ENCODE results near the gene ADAP1.
A peak's percentile ranks its signal among the peaks of the same experiment; 100 is the strongest.
"Not testable (repeated sequence)": the region's sequence is repeated elsewhere in the genome, so short reads cannot be mapped to it uniquely, and the experiment has no call there.

The ADAP1 gene

DNA sequence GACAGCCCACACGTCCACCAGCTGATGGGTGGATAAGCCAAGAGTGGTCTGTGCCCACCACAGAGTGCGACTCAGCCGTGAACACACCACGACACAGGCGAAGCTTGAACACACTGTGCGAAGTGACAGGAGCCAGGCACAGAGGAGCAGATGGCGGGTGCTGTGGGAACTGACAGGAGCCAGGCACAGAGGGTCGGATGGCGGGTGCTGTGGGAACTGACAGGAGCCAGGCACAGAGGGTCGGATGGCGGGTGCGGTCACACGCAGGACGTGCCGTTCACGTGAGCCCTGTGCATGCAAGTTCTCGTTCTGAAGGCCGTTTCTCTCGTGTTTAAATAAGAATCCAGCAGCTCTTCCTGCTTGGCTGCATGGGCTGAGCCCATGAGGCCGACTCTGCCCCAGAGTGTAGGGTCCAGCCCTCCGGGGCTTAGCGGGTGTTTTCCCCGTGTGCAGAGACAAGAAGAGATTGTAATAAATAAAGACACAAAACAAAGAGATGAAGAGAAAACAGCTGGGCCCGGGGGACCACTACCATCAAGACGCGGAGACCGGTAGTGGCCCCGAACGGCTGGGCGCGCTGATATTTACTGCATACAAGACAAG is 5.9 kb upstream of the ADAP1 start:
- DNase-seq (ENCODE audit: low spot score), result peak; percentile 76

DNA sequence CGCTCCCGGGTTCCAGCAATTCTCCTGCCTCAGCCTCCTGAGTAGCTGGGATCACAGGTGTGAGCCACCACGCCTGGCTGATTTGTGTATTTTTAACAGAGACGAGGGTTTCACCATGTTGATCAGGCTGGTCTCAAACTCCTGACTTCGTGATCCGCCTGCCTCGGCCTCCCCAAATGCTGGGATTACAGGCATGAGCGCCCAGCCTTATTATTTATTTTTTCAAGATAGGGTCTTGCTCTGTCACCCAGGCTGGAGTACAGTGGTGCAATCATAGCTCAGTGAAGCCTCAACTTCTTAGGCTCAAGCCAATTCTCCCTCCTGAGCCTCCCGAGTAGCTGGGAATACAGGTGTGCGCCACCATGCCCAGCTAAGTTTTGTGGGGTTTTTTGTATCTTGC is 5.3 kb upstream of the ADAP1 start:
- DNase-seq (ENCODE audit: low spot score), result not testable (repeated sequence)

- DNase-seq (ENCODE audit: low spot score), result no peak
These were observed 4.8 kb upstream of the ADAP1 start for GRCh38 chr7:959271-959670.

DNA sequence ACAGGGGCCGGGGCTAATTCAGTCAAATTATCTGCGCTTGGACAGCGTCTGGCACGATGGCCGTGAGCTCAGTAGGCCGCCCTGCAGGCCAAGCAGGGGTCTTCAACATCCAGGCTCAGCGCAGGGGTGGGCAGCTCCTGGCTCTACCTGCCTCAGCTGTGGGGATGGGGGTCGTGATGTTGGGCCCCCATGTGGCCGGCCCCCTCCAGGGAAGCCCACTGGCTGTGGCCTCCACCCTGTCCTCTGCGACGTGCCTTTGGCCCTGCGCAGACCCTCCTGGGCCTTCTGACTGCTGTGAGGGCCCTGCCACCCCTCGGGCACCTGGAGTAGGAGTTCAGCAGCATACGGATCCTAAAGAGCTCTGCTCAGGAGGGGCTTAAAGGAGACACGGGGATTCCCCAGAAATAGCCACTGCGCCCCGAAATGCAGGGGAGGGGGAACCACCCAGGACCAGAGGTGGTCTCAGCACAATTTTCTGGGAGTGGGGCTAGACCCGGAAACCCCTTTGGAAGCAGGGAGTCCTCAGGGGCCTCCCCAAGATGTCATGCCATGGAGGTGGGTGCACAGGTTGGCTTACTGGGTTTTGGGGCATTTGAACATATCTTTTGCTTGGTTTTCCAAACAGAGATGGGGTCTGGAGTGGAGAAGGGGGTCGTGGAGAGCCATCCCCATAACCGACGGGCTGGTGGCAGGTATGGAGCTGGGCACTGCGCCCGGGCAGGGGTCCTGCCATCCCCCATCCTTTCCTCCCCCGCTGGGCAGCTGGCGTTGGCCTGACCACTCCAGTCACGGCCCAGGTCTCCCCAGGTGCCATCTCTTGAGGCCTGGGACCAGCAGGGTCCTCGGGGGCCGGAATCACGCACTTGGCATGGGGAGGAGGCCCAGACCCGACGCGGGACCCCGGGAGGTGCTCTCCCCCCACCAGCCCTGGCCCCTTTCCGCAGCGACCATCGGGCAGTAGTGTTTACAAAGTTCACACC is 4.0 kb upstream of the ADAP1 start:
- DNase-seq (ENCODE audit: low spot score), result no peak

- peak; percentile 91 for DNase-seq (ENCODE audit: low spot score)
These were observed 3.1 kb upstream of the ADAP1 start for GRCh38 chr7:957418-958220.

GRCh38 chr7:956031-956430 is 1.6 kb upstream of the ADAP1 start:
- no peak for DNase-seq (ENCODE audit: low spot score)

DNA sequence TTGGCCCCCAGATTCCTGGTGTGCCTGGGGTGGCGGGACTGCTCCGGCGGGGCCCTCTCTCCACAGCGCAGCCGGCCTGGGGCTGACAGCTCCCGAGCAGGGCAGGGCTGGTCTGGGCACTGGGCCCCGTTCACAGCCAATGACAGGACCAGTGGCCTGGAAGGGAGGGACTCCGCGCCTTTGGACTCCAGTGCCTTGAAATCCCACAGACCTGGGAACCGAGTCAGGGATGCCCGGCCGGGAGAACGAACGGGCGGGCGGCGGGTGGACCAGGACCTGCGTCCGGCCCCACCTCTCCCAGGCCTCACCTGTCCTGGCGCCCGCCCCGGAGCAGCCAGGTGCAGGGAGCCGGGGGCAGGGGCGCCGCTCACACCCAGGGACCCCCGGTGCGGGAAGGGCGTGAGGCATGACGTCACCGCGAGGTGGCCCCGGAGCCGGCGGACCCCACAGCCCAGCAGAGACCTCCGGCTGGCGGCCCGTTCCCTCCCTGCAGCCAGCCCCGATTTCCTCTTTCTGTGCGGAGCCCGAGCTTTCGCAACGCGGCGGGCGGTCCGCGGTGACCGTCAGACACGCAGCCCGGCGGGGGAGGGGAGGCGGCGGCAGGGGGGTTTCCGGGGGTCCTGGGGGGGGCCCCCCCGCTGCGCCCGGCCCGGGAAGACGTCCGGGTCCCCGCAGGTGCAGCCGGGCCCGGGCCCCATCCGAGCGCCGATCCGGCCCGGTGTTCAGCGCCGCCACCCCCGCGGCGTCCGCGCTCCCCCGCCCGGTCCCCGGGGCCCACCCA is 743 bp downstream of the ADAP1 start:
- DNase-seq (ENCODE audit: low spot score), result peak; percentile 67

- DNase-seq (ENCODE audit: low spot score), result no peak
These were observed 1.7 kb downstream of the ADAP1 start for GRCh38 chr7:952548-953441.

GRCh38 chr7:951881-952547 is 2.5 kb downstream of the ADAP1 start:
- DNase-seq (ENCODE audit: low spot score), result no peak

DNA sequence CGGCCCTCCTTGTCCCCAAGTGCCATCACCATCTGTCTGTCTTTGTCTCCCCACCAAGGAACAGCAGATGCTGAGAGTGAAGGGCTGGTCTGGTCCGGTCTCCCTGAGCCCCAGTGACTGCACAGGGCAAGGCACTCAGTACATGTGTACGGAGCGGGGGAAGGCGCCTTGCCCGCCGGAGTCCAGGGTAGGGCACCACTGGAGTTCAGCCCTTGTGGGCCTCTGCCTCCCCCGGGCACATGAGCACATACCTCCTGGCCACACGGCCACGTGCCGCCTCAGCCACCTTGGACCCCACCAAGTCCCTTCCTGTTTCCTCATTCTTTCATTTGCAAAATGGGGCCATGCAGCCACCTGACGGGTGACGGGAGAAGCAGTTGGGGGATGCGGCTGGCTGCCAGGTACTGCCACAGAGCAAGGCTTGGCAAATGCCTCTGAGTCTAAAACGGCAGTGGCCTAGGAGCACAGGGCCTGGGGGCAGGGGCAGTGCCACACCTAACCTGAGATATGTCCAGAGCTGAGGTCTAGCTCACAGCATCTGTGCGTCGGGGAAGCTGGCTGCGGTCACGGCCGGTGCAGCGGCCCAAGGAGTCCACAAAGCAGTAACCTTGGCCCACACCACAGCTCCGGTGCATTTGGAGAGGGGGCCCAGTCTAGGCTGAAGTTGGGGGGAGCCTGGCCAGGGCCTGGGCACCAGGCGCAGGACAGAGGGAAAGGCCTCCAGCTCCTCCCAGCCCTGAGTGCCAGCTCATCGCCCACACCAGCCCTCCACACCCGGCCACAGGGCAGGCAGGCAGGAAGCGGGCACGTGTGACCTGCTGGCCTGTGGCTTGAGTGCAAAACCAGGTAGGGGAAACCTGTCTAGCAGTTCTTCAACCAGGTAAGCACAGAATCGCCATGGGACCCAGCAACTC is 5.2 kb downstream of the ADAP1 start:
- no peak for DNase-seq (ENCODE audit: low spot score)

- DNase-seq (ENCODE audit: low spot score), result no peak
These were observed 6.9 kb downstream of the ADAP1 start for GRCh38 chr7:947391-948210.

GRCh38 chr7:946256-946996 is 8.1 kb downstream of the ADAP1 start:
- DNase-seq (ENCODE audit: low spot score), result no peak

- no peak for DNase-seq (ENCODE audit: low spot score)
These were observed 8.8 kb downstream of the ADAP1 start for GRCh38 chr7:945556-946255.

DNA sequence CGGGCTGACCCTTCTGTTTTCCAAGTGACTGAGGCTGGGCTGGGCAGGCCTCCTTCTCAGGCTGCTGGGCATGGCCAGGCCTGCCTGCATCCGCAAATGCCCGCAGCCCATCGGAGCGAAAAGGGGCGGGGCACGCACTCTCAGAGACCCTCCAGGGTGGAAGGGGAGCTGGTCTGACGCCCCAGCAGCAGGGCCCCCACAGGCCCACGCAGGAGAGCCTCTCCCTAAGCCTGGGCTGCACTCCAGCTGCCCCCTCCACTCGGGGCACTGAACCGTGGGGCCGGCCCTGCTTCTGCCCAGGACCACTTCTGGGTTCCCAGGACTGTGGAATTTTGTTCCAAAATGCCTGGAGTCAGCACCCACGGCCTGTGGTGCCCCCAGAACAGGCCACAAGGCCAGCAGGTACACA is 9.3 kb downstream of the ADAP1 start:
- no peak for DNase-seq (ENCODE audit: low spot score)

DNA sequence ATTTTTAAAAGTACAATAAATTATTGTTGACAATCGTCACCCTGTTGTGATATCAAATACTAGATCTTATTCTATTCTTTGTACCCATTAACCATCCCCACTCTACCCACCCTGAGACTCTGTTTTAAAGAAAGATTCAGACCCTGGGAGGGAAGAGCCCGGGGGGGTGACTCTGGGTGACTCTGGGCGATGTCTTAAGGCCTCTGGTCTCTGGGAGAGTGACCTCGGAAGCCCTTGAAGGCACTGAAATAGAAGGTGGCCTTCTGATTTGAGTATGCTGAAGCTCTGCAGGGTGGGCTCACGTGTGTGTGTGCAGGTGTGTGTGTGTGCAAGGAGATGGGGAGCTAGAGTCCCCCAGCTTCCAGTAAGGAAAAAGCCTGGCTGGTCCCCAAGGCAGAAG is 9.7 kb downstream of the ADAP1 start:
- no peak for DNase-seq (ENCODE audit: low spot score)

DNA sequence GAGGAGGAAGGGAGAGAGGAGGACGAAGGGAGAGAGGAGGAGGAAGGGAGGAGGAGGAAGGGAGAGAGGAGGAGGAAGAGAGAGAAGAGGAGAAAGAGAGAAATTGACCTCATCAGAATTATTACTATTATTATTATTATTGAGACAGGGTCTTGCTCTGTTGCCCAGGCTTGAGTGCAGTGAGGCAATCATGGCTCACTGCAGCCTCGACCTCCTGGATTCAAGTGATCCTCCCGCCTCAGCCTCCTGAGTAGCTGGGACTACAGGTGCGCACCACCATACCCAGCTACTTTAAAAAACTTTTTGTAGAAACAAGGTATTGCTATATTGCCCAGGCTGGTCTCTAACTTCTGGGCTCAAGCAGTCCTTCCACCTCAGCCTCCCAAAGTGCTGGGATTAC is 10.7 kb downstream of the ADAP1 start:
- not testable (repeated sequence) for DNase-seq (ENCODE audit: low spot score)

Data from SK-N-DZ (cell line).